HepG2 (cell line): ENCODE results near the gene PAM16. TPM values are rescaled to one million over a fixed set of nuclear protein-coding genes. Genes with fewer than 3 reads are reported as not detected.

Source experiments
- BRCA1 ChIP-seq: sonication (generic); formaldehyde crosslinking; IDR thresholded peaks from 2 replicates; pipeline ENCODE4 v1.4.0; 2020; ENCODE audit warnings: missing genetic modification reagents
- CAMTA2 ChIP-seq: sonication (generic); formaldehyde crosslinking; IDR thresholded peaks from 2 replicates; pipeline ENCODE4 v1.4.0; 2020; ENCODE audit warnings: mild to moderate bottlenecking, missing genetic modification reagents, borderline replicate concordance
- EEA1 ChIP-seq: sonication (generic); formaldehyde crosslinking; IDR thresholded peaks from 2 replicates; pipeline ENCODE4 v1.5.1; 2020; ENCODE audit warnings: mild to moderate bottlenecking, missing genetic modification reagents, borderline replicate concordance
- GATAD1 ChIP-seq: IDR thresholded peaks from 2 replicates; pipeline ENCODE4 v1.6.1; 2016; ENCODE audit warnings: missing genetic modification reagents, missing compliant biosample characterization
- KDM3A ChIP-seq: IDR thresholded peaks from 2 replicates; pipeline ENCODE4 v1.6.1; 2018; ENCODE audit warnings: low read depth, missing compliant biosample characterization
- KLF11 ChIP-seq: IDR thresholded peaks from 2 replicates; pipeline ENCODE4 v1.6.1; 2016; ENCODE audit warnings: missing compliant biosample characterization
- MAFG ChIP-seq: sonication (generic); formaldehyde crosslinking; IDR thresholded peaks from 2 replicates; pipeline ENCODE4 v1.5.1; 2020; ENCODE audit warnings: mild to moderate bottlenecking, missing genetic modification reagents
- MATR3 ChIP-seq: sonication (generic); formaldehyde crosslinking; IDR thresholded peaks from 2 replicates; pipeline ENCODE4 v1.4.0; 2020; ENCODE audit warnings: missing genetic modification reagents
- NFATC3 ChIP-seq: sonication (generic); formaldehyde crosslinking; IDR thresholded peaks from 2 replicates; pipeline ENCODE4 v1.5.1; 2020; ENCODE audit warnings: mild to moderate bottlenecking, missing genetic modification reagents
- PPARG ChIP-seq: conservative IDR thresholded peaks from 2 replicates; pipeline ENCODE4 v1.6.1; 2016; ENCODE audit warnings: missing biosample characterization, missing genetic modification reagents
- RELA ChIP-seq: sonication (generic); formaldehyde crosslinking; IDR thresholded peaks from 2 replicates; pipeline ENCODE4 v1.4.0; 2020; ENCODE audit warnings: missing genetic modification reagents
- TEAD3 ChIP-seq: optimal IDR thresholded peaks from 2 replicates; pipeline ENCODE3; 2016; ENCODE audit warnings: borderline replicate concordance
- ZBTB20 ChIP-seq: sonication (generic); formaldehyde crosslinking; IDR thresholded peaks from 2 replicates; pipeline ENCODE4 v1.8.1; 2023; ENCODE audit warnings: missing genetic modification reagents, low read depth, mild to moderate bottlenecking, borderline replicate concordance
- ZFP62 ChIP-seq: sonication (generic); formaldehyde crosslinking; IDR thresholded peaks from 2 replicates; pipeline ENCODE4 v1.4.0; 2020; ENCODE audit warnings: missing genetic modification reagents
- ZNF331 ChIP-seq: sonication (generic); formaldehyde crosslinking; IDR thresholded peaks from 2 replicates; pipeline ENCODE4 v1.4.0; 2020; ENCODE audit warnings: missing genetic modification reagents
- ZNF451 ChIP-seq: sonication (generic); formaldehyde crosslinking; IDR thresholded peaks from 2 replicates; pipeline ENCODE4 v1.5.0; 2020; ENCODE audit warnings: mild to moderate bottlenecking, missing genetic modification reagents
- ZNF501 ChIP-seq: sonication (generic); formaldehyde crosslinking; IDR thresholded peaks from 2 replicates; pipeline ENCODE4 v1.5.1; 2020; ENCODE audit warnings: mild to moderate bottlenecking, moderate library complexity, missing genetic modification reagents
- ZNF562 ChIP-seq: sonication (generic); formaldehyde crosslinking; IDR thresholded peaks from 2 replicates; pipeline ENCODE4 v1.8.0; 2022; ENCODE audit warnings: missing genetic modification reagents, borderline replicate concordance
- ZNF644 ChIP-seq: IDR thresholded peaks from 2 replicates; pipeline ENCODE4 v1.6.1; 2016; ENCODE audit warnings: low read depth
- ZNF746 ChIP-seq: sonication (generic); formaldehyde crosslinking; IDR thresholded peaks from 2 replicates; pipeline ENCODE4 v1.8.0; 2022; ENCODE audit warnings: mild to moderate bottlenecking, missing genetic modification reagents
- ZNF747 ChIP-seq: sonication (generic); formaldehyde crosslinking; IDR thresholded peaks from 2 replicates; pipeline ENCODE4 v1.8.1; 2023; ENCODE audit warnings: missing genetic modification reagents, mild to moderate bottlenecking, borderline replicate concordance
- ZNF776 ChIP-seq: sonication (generic); formaldehyde crosslinking; IDR thresholded peaks from 2 replicates; pipeline ENCODE4 v1.4.0; 2020; ENCODE audit warnings: mild to moderate bottlenecking, missing genetic modification reagents
- ZSCAN12 ChIP-seq: sonication (generic); formaldehyde crosslinking; IDR thresholded peaks from 2 replicates; pipeline ENCODE4 v1.9.0; 2021; ENCODE audit warnings: mild to moderate bottlenecking, missing genetic modification reagents
- polyA plus RNA-seq, 8 experiments: library from polyadenylated mRNA; depleted of rRNA in 3 of 8; stranded (reverse) in 7 of 8; unstranded in 1 of 8; fragments of >200 nt; fragmentation: Illumina TruSeq in 4 of 8; extraction: Trizol in 4 of 8; gene quantifications; 2 replicates each; pipeline versions ENCODE4 v1.2.1 to v1.2.3, GENCODE V29; 2011 to 2016; ENCODE audit warnings: low read depth in 4 of 8, missing spikeins in 1 of 8, mixed read lengths in 1 of 8; ENCODE audit not compliant: insufficient read depth in 1 of 8
- total RNA-seq, 5 experiments: library from RNA; depleted of rRNA; stranded (reverse); fragments of >200 nt; fragmentation: Illumina TruSeq; extraction: Trizol; gene quantifications; 2 replicates each; pipeline ENCODE4 v1.2.3, GENCODE V29; 2016; ENCODE audit warnings: low read depth in 1 of 5
- TF ChIP-seq, protein P1 (sequence below): sonication (generic); formaldehyde crosslinking; IDR thresholded peaks from 2 replicates; pipeline ENCODE4 v1.5.1; 2020; ENCODE audit warnings: mild to moderate bottlenecking, missing genetic modification reagents, moderate library complexity
- TF ChIP-seq, protein P2 (sequence below): sonication (generic); formaldehyde crosslinking; IDR thresholded peaks from 2 replicates; pipeline ENCODE4 v1.5.1; 2020; ENCODE audit warnings: mild to moderate bottlenecking, missing genetic modification reagents

The PAM16 gene
- total and polyA plus RNA-seq, 2 of the 13 experiments (the other 11 are each of a cell fraction or from before 2014, with no cell fraction given) = 51.5 to 51.8 TPM

DNA sequence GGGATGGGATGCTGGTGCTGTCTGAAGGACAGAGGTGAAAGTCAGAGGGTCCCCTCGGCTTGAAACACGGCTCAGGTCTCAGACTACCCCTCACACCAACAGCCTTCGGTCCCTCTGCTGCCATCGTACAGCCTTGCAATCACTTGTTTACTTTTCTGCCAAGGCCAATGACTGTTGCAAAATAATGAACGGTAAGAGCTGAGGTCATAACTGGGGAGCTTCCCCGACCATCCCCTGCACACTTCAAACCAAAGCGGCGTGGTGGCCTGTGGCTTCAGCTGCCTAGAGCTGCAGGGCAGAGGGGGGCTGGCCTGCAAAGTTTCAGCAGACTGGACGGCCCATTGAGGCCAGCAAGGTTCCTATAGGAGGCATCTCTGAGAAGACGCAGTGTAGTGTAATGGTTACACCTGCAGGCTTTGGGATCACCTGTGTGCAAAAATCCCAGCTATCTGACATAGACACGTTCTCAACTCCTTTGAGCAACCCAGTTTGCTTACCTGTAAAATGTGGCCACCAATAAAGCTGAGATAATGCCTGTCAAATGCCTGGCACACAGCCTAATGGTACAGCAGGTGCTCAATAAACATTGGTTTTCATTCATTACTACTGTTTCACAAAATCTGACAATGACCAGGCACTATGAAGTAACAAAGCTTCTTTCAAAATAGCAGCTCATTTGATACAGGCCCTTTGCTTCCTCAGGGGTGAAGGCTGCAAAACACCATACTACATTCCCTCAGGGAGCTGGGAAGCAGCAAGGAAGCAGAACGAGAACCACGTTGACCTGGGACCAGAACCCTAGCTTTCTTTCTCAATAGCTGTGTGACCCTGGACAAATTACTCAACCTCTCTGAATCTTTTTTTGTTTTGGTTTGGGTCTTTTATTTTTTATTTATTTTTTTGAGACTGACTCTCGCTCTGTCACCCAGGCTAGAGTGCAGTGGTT lies 5.0 kb downstream of the PAM16 start (continued):
- TF ChIP-seq CAMTA2 (CRISPR knock-in tag) (no peak), EEA1 (CRISPR knock-in tag) (no peak), NFATC3 (no peak), GATAD1 (peak; percentile 59; the same call in 1 of the 2 replicates), ZNF451 (no peak), ZSCAN12 (CRISPR knock-in tag) (no peak), MATR3 (CRISPR knock-in tag) (no peak), KDM3A (CRISPR knock-in tag) (0 out of 2 replicates have a peak, but pooled peaks have one; percentile 65), TEAD3 (CRISPR knock-in tag) (peak; percentile 72), RELA (no peak), ZNF562 (CRISPR knock-in tag) (no peak), ZNF776 (CRISPR knock-in tag) (0 out of 2 replicates have a peak, but pooled peaks have one; percentile 46), ZNF644 (CRISPR knock-in tag) (peak; percentile 62; the same call in 1 of the 2 replicates), ZFP62 (CRISPR knock-in tag) (no peak), PPARG (CRISPR knock-in tag) (peak; percentile 51; the same call in 1 of the 2 replicates), ZNF501 (no peak), KLF11 (CRISPR knock-in tag) (peak; percentile 73; the same call in 1 of the 2 replicates), BRCA1 (no peak; the same call in 1 of the 2 replicates), ZNF746 (CRISPR knock-in tag) (peak; percentile 52; the same call in 1 of the 2 replicates), ZNF331 (CRISPR knock-in tag) (peak; percentile 84), MAFG (no peak), ZNF747 (CRISPR knock-in tag) (peak; percentile 62; the same call in 1 of the 2 replicates), ZBTB20 (CRISPR knock-in tag) (no peak)
- TF ChIP-seq, protein P1, sequence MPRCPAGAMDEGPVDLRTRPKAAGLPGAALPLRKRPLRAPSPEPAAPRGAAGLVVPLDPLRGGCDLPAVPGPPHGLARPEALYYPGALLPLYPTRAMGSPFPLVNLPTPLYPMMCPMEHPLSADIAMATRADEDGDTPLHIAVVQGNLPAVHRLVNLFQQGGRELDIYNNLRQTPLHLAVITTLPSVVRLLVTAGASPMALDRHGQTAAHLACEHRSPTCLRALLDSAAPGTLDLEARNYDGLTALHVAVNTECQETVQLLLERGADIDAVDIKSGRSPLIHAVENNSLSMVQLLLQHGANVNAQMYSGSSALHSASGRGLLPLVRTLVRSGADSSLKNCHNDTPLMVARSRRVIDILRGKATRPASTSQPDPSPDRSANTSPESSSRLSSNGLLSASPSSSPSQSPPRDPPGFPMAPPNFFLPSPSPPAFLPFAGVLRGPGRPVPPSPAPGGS (CRISPR knock-in tag) = no peak
- TF ChIP-seq, protein P2, sequence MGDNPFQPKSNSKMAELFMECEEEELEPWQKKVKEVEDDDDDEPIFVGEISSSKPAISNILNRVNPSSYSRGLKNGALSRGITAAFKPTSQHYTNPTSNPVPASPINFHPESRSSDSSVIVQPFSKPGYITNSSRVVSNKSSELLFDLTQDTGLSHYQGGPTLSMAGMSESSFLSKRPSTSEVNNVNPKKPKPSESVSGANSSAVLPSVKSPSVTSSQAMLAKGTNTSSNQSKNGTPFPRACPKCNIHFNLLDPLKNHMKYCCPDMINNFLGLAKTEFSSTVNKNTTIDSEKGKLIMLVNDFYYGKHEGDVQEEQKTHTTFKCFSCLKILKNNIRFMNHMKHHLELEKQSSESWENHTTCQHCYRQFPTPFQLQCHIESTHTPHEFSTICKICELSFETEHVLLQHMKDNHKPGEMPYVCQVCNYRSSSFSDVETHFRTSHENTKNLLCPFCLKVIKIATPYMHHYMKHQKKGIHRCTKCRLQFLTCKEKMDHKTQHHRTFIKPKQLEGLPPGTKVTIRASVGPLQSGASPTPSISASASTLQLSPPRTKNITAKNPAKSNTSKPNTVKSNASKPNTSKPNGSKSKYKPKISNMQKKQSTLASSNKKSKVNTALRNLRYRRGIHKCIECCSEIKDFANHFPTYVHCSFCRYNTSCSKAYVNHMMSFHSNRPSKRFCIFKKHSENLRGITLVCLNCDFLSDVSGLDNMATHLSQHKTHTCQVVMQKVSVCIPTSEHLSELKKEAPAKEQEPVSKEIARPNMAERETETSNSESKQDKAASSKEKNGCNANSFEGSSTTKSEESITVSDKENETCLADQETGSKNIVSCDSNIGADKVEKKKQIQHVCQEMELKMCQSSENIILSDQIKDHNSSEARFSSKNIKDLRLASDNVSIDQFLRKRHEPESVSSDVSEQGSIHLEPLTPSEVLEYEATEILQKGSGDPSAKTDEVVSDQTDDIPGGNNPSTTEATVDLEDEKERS = no peak
